HTR-8/SVneo (cell line): ENCODE data around the gene SERPINA12.

ENCODE experiments used
- DNase-seq: peaks from one replicate; pipeline ENCODE4 v3.0.0; 2011; ENCODE audit warnings: low spot score, mixed read lengths; ENCODE audit not compliant: insufficient read length
- FAIRE-seq: peaks from 2 replicates; lab custom pipeline; 2011; peaks lifted over from hg19 to GRCh38; lab: Jason Lieb, UNC

SERPINA12 gene

DNA sequence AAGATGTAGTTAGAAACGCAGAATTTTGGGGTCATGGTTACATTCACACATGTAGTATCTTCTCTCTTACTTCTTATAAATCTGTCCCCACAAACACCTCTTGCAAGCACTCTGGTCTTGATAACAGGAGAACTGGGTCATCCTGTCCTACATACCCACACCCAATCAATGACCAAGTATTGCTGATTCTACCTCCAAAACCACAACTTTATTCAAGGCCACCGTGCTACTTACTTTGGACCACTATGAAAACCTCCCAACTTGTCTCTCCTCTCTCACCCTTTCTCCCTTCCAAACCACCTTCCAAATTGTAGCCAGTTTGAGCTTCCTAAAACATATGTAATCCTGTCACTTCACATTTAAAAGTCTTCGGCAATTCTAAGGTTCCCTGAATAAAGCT lies 62.1 kb downstream of the SERPINA12 start:
- DNase-seq: no peak

GRCh38 chr14:94446126-94446525 lies 63.1 kb downstream of the SERPINA12 start:
- no peak for FAIRE-seq
- DNase-seq: no peak

More for the DNA sequence above, 62.1 kb downstream of the SERPINA12 start:
- no peak for FAIRE-seq

DNA sequence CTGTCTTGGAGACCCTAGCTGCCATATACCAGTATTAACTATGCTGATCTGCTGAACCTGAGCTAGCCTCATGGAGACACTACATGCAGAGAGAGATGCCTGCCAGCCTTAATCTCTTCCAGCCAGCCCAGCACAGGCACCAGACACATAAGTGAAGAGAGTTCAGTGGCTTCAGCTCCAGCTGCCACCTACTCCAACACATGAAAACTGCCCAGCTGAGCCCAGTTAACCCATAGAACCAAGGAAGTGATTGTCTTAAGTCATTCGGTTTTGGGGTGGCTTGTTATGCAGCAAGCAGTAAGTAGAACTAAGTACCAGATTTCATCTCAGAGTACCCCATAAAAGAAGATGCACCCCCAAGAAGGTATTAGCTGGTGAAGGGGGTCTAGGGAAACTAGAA lies 64.3 kb downstream of the SERPINA12 start:
- FAIRE-seq (no peak), DNase-seq (no peak)

DNA sequence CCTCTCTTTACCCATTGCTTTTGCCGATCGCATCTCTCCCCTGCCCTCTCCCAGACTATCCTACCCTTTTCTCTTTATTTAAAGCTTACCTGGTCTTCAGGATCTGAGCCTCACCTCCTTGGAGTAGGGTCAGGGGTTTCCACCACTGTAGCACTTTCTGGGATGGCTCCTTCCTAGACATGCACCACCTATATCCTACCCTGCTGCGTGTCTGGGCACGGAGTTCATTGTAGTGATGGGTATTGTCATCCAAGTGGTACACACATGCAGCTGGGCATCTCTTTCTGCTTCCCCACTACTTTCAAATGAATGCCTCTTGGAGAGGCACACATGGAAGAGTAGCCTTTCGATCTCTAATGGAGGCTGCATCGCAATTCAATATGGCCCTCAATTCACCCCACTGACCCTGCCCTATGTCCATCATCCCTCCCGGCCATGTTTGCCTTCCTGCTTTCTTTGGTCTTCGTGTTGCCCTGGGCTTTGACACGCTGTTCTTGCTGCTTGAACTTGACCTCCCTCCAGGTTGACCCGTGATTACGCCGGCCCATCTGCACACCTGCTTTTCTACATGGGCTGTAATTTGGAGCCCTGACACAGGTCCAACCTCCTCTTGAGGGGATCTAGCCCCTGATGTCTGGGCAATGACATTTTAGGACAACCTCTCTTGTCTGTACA lies 67.6 kb downstream of the SERPINA12 start:
- FAIRE-seq (no peak), DNase-seq (no peak)

DNA sequence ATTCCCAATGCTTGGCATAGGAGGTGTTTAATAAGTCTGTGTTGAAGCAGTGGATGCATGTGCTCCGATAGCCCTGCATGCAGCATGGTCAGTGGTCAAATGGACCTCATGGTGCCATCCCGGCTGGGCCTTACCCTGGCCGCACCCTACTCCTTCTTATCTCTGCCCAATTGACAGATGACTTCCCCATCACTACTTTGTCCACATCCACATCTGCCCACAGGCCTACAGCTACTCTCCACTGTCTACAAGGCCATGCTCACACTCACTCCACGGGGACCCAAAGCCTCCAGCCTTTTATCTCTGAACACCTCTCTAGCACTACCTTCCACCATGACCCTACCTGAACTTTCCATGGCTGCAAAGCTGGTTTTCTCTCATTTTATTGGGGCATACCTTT lies 68.1 kb downstream of the SERPINA12 start:
- FAIRE-seq: no peak
- no peak for DNase-seq

GRCh38 chr14:94439453-94440057 lies 69.7 kb downstream of the SERPINA12 start:
- no peak for DNase-seq
- no peak for FAIRE-seq
